IPS-NIHi11 (cell line): ENCODE measurements around the gene CDK5RAP2.
"Not testable (repeated sequence)": the region's sequence is repeated elsewhere in the genome, so short reads cannot be mapped to it uniquely, and the experiment has no call there.

Source experiments
- DNase-seq: peaks from one replicate; pipeline ENCODE4 v3.0.0; 2012; ENCODE audit warnings: mixed read lengths, low spot score

The CDK5RAP2 gene

GRCh38 chr9:120464887-120465421 is 115.0 kb downstream of the CDK5RAP2 start:
- DNase-seq: no peak

- no peak for DNase-seq
Measured at GRCh38 chr9:120464176-120464886, 115.6 kb downstream of the CDK5RAP2 start.

GRCh38 chr9:120463765-120464164 is 116.2 kb downstream of the CDK5RAP2 start:
- DNase-seq: no peak

- DNase-seq: not testable (repeated sequence)
Measured at GRCh38 chr9:120461677-120462076, 118.3 kb downstream of the CDK5RAP2 start.

GRCh38 chr9:120456218-120456617 is 123.7 kb downstream of the CDK5RAP2 start:
- DNase-seq: no peak

- DNase-seq: no peak
Measured at GRCh38 chr9:120454467-120454866, 125.5 kb downstream of the CDK5RAP2 start.

GRCh38 chr9:120453792-120454191 is 126.2 kb downstream of the CDK5RAP2 start:
- DNase-seq: no peak

- no peak for DNase-seq
Measured at GRCh38 chr9:120452631-120453030, 127.3 kb downstream of the CDK5RAP2 start.

- no peak for DNase-seq
Measured at GRCh38 chr9:120450916-120451315, 129.1 kb downstream of the CDK5RAP2 start.

GRCh38 chr9:120449566-120449965 is 130.4 kb downstream of the CDK5RAP2 start:
- DNase-seq: no peak

- DNase-seq: no peak
Measured at GRCh38 chr9:120447959-120448500, 131.9 kb downstream of the CDK5RAP2 start.

GRCh38 chr9:120446671-120447070 is 133.3 kb downstream of the CDK5RAP2 start:
- DNase-seq: no peak

GRCh38 chr9:120443976-120444375 is 136.0 kb downstream of the CDK5RAP2 start:
- DNase-seq: no peak

- no peak for DNase-seq
Measured at GRCh38 chr9:120443489-120443888, 136.5 kb downstream of the CDK5RAP2 start.

GRCh38 chr9:120442308-120442995 is 137.5 kb downstream of the CDK5RAP2 start:
- no peak for DNase-seq

- DNase-seq: no peak
Measured at GRCh38 chr9:120441426-120442307, 138.3 kb downstream of the CDK5RAP2 start.

- no peak for DNase-seq
Measured at GRCh38 chr9:120440791-120441190, 139.2 kb downstream of the CDK5RAP2 start.

- DNase-seq: no peak
Measured at GRCh38 chr9:120439926-120440325, 140.0 kb downstream of the CDK5RAP2 start.

- DNase-seq: peak; percentile 61
Measured at GRCh38 chr9:120438836-120439546, 141.0 kb downstream of the CDK5RAP2 start.

- no peak for DNase-seq
Measured at GRCh38 chr9:120438111-120438510, 141.9 kb downstream of the CDK5RAP2 start.

- DNase-seq: no peak
Measured at GRCh38 chr9:120436983-120437475, 142.9 kb downstream of the CDK5RAP2 start.
